SU-DHL-6 (cell line): ENCODE measurements around the gene GLI3.

Source experiments
- EZH2phosphoT487 ChIP-seq: fragments of 200-600 bp; sonication (generic), shearing (Covaris generic); conservative IDR thresholded peaks from 2 replicates; pipeline ENCODE4 v1.6.1; 2018; ENCODE audit warnings: mild to moderate bottlenecking, antibody characterized with exemption, low read length, moderate library complexity, mixed read lengths
- TF ChIP-seq, protein P1 (sequence below): fragments of 200-600 bp; sonication (generic); IDR thresholded peaks from one replicate; pipeline ENCODE4 v1.5.1; 2017; ENCODE audit warnings: antibody characterized with exemption, mild to moderate bottlenecking, low read length, moderate library complexity; ENCODE audit not compliant: insufficient read depth, poor library complexity, severe bottlenecking

DNA sequence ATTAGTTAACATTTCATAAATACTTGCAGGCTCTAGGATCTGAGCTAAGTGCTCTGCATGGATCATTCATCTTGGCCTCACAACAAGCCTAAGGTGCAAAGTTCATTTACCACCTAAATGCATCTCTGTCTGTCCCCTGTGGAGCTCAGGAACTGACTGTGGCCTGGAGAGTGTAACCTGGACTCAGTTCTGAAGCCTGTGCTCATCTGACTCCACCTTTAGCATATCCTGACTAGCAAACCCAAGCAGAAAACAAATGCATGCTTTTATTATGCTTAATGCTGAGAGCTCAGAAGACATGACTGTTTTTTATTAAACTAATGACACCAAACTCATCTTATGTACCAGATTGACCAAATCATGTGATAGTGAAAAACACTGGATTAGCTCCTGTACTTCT lies 288.5 kb downstream of the GLI3 start:
- TF ChIP-seq, protein P1, sequence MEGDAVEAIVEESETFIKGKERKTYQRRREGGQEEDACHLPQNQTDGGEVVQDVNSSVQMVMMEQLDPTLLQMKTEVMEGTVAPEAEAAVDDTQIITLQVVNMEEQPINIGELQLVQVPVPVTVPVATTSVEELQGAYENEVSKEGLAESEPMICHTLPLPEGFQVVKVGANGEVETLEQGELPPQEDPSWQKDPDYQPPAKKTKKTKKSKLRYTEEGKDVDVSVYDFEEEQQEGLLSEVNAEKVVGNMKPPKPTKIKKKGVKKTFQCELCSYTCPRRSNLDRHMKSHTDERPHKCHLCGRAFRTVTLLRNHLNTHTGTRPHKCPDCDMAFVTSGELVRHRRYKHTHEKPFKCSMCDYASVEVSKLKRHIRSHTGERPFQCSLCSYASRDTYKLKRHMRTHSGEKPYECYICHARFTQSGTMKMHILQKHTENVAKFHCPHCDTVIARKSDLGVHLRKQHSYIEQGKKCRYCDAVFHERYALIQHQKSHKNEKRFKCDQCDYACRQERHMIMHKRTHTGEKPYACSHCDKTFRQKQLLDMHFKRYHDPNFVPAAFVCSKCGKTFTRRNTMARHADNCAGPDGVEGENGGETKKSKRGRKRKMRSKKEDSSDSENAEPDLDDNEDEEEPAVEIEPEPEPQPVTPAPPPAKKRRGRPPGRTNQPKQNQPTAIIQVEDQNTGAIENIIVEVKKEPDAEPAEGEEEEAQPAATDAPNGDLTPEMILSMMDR = no peak
- no peak for TF ChIP-seq EZH2phosphoT487
